ENCODE results near the gene RAPGEF5.
"Not testable (repeated sequence)": the region's sequence is repeated elsewhere in the genome, so short reads cannot be mapped to it uniquely, and the experiment has no call there.

The RAPGEF5 gene

DNA sequence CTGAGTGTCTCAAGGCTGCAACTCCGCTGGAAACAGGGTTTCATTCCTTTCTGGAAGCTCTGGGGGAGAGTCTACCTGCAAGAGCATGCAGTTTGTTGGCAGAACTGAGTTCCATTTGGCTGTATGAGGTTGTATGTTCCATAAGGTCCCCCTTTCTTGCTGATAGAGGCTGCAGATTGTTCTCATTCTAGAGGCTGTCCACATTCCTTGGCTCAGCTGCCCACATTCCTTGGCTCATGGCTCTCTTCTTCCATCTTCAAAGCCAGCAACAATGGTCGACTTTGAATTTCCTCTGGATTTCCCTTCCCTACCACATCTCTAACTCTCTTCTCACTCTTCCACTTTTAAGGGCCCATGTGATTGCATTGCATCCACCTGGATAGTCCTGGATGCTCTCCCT is 264.0 kb downstream of the RAPGEF5 start:
- DNase-seq: no peak

GRCh38 chr7:22090958-22091525 is 265.9 kb downstream of the RAPGEF5 start:
- not testable (repeated sequence) for DNase-seq

GRCh38 chr7:22090512-22090911 is 266.4 kb downstream of the RAPGEF5 start:
- DNase-seq: no peak

- DNase-seq: no peak
These were observed 266.8 kb downstream of the RAPGEF5 start for GRCh38 chr7:22090107-22090506.

DNA sequence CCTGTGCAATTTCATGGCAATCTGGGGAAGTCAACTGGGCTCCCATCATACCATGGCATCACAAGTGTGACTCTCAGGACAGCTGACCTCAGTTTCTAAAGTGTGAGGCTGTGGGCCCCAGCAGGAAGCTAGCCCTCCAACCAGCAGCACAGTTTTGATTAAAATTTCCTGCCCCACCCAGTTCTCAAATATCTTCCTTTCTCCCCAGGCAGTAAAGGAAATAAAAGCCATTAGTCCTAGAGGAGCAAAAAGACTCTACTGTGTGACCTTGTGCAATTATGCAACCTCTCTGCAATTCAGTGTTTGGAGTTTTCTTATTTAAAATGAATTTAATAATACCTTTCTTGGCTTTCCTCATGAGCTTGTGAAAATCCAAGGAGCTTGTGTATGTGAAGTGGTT is 268.1 kb downstream of the RAPGEF5 start:
- no peak for DNase-seq

DNA sequence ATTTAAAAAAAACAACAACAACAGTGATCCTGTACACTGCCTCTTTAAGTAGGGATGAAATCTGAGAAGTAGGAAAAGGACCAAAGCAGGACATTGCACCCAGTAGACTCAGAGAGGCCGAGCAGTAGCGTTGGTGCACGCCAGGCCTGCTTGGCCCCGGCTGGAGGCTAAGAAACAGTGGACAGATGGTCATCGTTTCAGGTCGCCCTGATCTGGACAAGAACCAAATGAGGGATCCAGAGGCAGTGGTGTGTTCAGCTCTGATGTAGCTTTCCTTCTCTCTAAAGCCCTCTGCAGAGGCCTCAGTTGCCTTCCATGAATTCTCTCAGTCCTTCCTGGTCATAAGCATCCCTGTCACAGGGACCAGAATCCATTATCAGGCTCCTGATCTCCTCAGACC is 269.1 kb downstream of the RAPGEF5 start:
- no peak for DNase-seq

GRCh38 chr7:22083704-22084240 is 273.2 kb downstream of the RAPGEF5 start:
- DNase-seq: peak in 2 of 56 donors; percentile 2 to 14

DNA sequence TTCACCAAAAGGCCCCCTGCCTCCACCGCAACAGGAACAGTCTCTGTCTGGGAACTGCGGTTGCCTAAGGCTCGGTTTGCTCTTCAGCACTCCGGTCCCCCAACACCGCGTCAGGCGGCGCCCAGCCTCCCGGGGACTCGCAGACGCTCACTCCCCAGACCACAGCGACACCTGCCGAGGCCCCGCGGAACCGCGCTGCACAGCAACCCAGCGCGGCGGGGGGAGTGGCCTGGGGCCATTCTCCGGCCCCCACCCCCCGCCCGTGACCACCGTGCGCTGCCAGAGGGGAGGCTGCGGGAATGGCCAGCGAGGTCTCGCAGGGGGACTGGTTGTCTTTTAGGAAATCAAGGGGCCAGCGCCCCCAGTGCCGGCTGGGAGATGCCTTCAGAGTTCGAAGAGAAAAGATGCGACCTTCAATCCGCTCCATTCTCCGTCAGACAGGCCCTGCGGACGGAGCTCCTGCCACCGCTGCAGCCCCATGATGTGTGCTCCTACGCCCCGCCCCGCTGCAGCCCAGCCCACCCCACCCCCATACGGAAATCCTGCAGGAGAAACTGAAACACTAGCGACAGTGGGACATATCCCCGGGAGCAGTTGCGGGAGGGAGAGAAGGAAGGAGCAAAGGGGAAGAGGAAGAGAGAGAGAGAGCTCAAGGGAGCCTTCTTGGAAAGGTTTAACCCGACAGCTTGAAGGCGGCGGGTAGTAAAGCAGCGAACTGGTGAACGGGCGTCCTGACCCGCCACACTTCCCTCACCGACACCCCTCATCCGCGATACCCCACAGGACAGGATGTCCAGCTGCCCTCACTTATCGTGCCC is 273.9 kb downstream of the RAPGEF5 start:
- DNase-seq: peak; percentile 50 to 94 (median 84)

- DNase-seq: peak in 2 of 56 donors; percentile 55 to 56
These were observed 274.4 kb downstream of the RAPGEF5 start for GRCh38 chr7:22082553-22082885.

DNA sequence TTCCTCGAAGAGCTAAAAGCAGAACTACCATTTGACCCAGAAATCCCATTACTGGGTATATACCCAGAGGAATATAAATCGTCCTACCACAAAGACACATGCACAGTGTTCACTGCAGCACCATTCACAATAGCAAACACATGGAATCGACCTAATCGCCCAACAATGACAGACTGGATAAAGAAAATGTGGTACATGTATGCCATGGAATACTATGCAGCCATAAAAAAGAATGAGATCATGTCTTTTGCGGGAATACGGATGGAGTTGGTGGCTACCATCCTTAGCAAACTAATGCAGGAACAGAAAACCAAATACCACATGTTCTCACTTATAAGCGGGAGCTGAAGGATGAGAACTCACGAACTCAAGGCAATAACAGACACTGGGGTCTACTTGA is 276.7 kb downstream of the RAPGEF5 start:
- DNase-seq: not testable (repeated sequence)

GRCh38 chr7:22078872-22079271 is 278.1 kb downstream of the RAPGEF5 start:
- not testable (repeated sequence) for DNase-seq

DNA sequence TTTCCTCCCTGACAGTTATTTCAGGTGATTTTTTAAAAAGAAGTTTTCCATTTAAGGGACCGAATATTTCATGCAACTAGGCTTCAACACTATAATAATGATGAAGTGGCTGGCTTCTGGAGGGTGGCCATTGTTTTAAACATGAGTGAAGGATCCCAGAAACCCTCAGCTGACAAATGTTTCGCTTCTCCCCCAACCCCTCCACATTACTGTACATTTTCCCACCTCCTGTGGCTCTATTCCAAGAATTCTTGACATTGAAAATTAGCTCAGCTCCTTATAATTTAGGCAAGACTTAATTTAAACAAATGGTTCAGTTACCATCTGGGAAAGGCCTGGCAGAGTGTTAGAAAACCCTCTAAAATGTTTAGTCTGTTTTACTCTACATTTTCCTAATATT is 281.4 kb downstream of the RAPGEF5 start:
- DNase-seq: no peak

DNA sequence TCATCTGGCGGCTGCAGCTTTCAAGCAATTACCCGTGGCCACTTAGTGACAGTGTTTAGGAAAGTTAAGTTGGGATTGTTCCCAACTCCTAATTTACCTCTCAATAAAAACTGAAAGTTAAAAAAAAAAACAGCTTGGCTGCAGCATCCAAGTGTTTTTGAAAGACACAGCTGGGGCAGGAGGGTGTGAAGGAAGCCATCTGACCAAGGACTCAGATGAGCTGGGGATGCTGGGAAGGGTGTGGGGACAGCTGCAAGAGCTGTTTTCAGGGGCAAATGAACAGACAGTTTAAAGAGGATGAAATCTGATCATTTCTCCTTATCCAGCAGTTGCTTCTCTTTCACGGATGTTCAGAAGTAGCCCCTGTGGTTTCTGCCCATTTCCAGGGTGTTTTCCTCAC is 282.1 kb downstream of the RAPGEF5 start:
- no peak for DNase-seq

Data from amygdala (tissue), 56 donors.